ENCODE measurements around the gene JKAMP.

The JKAMP gene

GRCh38 chr14:59543873-59544272 lies 59.6 kb downstream of the JKAMP start:
- no peaks in the 10 kb centered on the region for H3F3A ChIP-seq (ENCODE audit: insufficient read depth, low read length)
- no peak for DNase-seq

GRCh38 chr14:59547310-59547709 lies 63.0 kb downstream of the JKAMP start:
- H3K9me3 ChIP-seq (replicated peaks; ENCODE audit: insufficient read depth, low read length) = no peaks in the 10 kb centered on the region
- no peak overlapping the region for H3K4me3 ChIP-seq (ENCODE audit: low read length)
- no peaks in the 10 kb centered on the region for H3F3A ChIP-seq (ENCODE audit: insufficient read depth, low read length)
- H3K4me2 ChIP-seq (ENCODE audit: low read depth, low read length) = no peak overlapping the region
- DNase-seq = no peak
- H3K4me1 ChIP-seq (ENCODE audit: low read length) = no peaks in the 10 kb centered on the region
- no peaks in the 10 kb centered on the region for H3K79me2 ChIP-seq (ENCODE audit: low read length)
- no peak overlapping the region for H3K27ac ChIP-seq (ENCODE audit: low read length)
- H3K9ac ChIP-seq (ENCODE audit: low read length) = no peak overlapping the region
- no peaks in the 10 kb centered on the region for H3K27me3 ChIP-seq (replicated peaks; ENCODE audit: insufficient read depth, low read length)
- no peak overlapping the region for H2AFZ ChIP-seq (ENCODE audit: low read length)
- H4K20me1 ChIP-seq (ENCODE audit: insufficient read depth, low read length) = no peaks in the 10 kb centered on the region
- no peaks in the 10 kb centered on the region for H3K36me3 ChIP-seq (replicated peaks; ENCODE audit: insufficient read depth, low read length)
- no peaks in the 10 kb centered on the region for H3K9me2 ChIP-seq (replicated peaks; ENCODE audit: insufficient read depth, low read length)
- no peak for TF ChIP-seq EZH2 (optimal IDR thresholded peaks at IDR 0.05; ENCODE audit: low read depth, low read length)
- TF ChIP-seq CTCF (IDR thresholded peaks at IDR 0.05; ENCODE audit: low read length) = no peak
- no peak for TF ChIP-seq EZH2phosphoT487 (IDR thresholded peaks at IDR 0.05; ENCODE audit: low read length)

More at GRCh38 chr14:59543873-59544272, 59.6 kb downstream of the JKAMP start:
- no peak overlapping the region for H3K4me2 ChIP-seq (ENCODE audit: low read depth, low read length)
- H3K36me3 ChIP-seq (replicated peaks; ENCODE audit: insufficient read depth, low read length) = no peaks in the 10 kb centered on the region
- no peaks in the 10 kb centered on the region for H3K9me3 ChIP-seq (replicated peaks; ENCODE audit: insufficient read depth, low read length)
- H4K20me1 ChIP-seq (ENCODE audit: insufficient read depth, low read length) = no peaks in the 10 kb centered on the region
- no peaks in the 10 kb centered on the region for H3K4me1 ChIP-seq (ENCODE audit: low read length)
- no peaks in the 10 kb centered on the region for H3K9me2 ChIP-seq (replicated peaks; ENCODE audit: insufficient read depth, low read length)
- H3K4me3 ChIP-seq (ENCODE audit: low read length) = no peak overlapping the region
- no peak for TF ChIP-seq CTCF (IDR thresholded peaks at IDR 0.05; ENCODE audit: low read length)
- no peak for TF ChIP-seq EZH2 (optimal IDR thresholded peaks at IDR 0.05; ENCODE audit: low read depth, low read length)
- no peak for TF ChIP-seq EZH2phosphoT487 (IDR thresholded peaks at IDR 0.05; ENCODE audit: low read length)
- no peaks in the 10 kb centered on the region for H3K79me2 ChIP-seq (ENCODE audit: low read length)
- H3K9ac ChIP-seq (ENCODE audit: low read length) = no peak overlapping the region
- no peak overlapping the region for H2AFZ ChIP-seq (ENCODE audit: low read length)
- H3K27me3 ChIP-seq (replicated peaks; ENCODE audit: insufficient read depth, low read length) = no peaks in the 10 kb centered on the region
- H3K27ac ChIP-seq (ENCODE audit: low read length) = no peak overlapping the region
